GM04503 (cell line): ENCODE results near the gene CANT1.

Source experiments
- DNase-seq: peaks from one replicate; pipeline ENCODE4 v3.0.0-alpha.2; 2012; ENCODE audit warnings: low read depth

Gene CANT1

DNA sequence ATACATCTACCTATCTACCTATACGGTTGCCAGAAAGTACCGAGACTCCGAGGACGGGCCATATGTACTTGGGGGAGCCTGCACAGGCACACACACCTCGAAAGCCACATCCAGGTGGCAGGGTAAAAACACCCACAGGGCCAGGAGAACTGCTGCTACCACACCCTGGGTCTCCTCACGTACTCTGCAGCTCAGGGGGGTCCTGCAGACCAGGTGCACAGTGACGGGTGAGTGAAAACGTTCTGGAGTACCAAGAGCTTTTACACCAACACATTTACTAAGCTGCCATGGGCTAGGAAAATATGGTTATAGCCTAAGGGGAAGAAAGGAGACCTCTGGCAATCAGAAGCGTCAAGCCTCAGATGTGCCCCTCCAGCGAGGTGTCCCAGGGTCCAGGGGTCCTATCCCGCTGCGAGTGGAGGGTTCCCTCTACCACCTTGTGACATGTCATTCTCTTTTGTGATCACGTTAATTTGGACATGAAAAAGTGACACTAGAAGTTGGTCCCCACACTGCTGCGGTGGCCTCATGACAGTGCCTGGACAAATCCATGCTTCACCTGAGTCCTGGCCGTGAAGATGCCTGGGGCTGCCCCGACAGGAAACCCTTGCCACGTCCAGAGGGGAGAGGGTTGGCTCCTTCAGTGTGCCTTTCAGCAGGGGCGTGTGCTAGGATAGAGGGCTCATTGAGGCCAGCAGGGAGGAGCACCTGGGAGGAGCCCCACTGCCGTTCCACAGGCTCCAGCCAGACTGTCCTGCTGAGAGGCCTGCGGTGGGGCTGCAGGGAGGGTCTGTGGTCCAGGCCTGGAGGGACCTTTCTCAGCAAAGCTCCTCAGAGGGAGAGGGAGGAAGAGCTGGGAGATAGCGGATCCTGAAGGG lies 1.8 kb downstream of the CANT1 start:
- DNase-seq, result no peak

- DNase-seq, result no peak
Observed at GRCh38 chr17:79006794-79007503, 2.6 kb downstream of the CANT1 start.

DNA sequence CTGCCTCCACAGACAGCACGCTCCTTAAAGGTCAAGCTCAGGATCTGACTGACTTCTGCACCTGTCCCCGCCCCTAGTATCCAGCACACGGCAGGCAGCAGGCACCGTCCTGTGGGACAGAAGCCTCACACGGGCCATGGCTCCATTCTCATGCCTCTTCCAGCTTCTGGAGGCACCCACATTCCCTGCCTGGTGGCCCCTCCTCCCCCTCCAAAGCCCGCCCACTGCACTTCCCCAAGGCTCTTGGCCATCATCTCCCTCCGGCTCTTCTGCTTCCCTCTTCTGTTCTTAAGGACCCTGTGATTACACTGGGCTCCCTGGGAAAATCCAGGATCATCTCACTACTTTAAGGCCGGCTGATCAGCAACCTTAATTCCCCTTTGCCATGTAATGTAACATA lies 3.5 kb downstream of the CANT1 start:
- DNase-seq, result no peak

DNA sequence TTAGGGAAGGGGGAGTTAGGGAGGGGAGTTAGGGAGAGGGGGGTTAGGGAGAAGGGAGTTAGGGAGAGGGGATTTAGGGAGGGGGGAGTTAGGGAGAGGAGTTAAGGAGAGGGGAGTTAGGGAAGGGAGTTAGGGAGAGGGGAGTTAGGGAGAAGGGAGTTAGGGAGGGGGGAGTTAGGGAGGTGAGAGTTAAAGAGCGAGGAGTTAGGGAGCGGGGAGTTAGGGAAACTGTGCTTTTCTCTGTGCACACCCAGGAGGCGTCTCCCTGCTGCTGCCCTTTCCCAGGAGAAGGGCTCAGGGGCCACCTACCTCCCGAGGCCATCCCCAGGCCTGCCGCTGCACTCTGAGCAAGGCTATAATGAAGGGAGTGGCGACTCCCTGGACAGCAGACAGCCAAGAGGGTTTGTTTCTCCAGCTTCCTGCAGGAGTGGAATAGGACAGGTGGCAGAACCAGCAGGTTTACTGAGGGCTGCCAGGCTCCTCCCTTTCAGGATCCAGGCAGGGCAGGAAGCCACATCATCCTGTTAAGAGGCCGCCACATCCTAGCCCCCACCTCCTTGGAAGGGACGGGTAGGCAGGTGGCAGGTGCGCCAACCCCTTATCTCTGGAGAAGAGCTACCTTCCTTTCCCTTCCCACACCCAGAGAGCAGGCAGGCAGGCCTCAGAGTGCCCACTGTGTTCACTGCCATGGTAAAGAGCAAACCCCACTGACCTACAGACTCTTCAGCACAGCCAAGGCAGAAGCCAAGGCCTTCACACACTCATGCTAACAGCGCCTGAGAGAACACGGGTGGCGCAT lies 4.3 kb downstream of the CANT1 start:
- no peak for DNase-seq

- DNase-seq, result no peak
Observed at GRCh38 chr17:79003661-79004411, 5.7 kb downstream of the CANT1 start.

GRCh38 chr17:79002796-79003593 lies 6.6 kb downstream of the CANT1 start:
- no peak for DNase-seq

- no peak for DNase-seq
Observed at GRCh38 chr17:79002291-79002690, 7.3 kb downstream of the CANT1 start.

DNA sequence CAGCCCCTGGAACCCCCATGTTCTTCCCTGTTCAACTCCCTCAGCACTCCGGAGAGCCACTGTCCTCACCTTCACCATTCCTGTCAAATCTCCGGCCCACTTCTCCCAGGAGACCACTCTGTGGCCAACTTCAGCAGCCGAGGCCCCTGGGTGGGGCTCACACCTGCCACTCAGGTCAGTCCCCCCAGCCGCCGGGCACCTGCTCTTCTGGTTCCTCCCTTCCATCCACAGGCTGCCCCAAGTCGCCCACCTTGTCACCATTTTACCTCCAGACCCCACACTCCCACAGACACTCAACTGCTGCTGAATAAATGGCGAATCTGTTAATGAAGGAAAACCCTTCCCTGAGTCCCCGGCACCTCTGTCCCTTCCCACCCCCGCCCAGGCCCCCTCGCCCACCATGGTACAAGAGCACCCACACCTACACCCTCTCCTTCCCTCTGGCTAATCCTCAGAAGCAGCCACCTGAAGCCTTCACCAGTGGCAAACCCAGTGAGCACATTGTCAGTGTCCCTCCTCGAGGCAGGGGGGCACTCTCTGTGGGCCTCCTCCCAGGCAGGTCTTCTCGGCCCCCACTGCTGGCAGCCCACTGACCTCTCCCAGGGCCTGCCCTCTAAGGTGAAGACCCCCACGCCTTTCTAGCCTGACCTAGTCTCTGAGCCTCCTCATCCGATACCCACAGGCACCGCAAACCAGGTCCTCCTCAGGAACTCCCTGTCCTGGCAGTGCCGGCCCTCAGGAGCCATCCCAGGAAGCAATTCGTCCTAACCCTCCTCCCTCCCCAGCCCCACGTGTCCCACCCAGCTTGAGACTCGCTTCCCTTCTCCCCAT lies 8.2 kb downstream of the CANT1 start:
- no peak for DNase-seq

GRCh38 chr17:79000396-79001189 lies 9.0 kb downstream of the CANT1 start:
- no peak for DNase-seq

- DNase-seq, result no peak
Observed at GRCh38 chr17:78999947-79000395, 9.6 kb downstream of the CANT1 start.

DNA sequence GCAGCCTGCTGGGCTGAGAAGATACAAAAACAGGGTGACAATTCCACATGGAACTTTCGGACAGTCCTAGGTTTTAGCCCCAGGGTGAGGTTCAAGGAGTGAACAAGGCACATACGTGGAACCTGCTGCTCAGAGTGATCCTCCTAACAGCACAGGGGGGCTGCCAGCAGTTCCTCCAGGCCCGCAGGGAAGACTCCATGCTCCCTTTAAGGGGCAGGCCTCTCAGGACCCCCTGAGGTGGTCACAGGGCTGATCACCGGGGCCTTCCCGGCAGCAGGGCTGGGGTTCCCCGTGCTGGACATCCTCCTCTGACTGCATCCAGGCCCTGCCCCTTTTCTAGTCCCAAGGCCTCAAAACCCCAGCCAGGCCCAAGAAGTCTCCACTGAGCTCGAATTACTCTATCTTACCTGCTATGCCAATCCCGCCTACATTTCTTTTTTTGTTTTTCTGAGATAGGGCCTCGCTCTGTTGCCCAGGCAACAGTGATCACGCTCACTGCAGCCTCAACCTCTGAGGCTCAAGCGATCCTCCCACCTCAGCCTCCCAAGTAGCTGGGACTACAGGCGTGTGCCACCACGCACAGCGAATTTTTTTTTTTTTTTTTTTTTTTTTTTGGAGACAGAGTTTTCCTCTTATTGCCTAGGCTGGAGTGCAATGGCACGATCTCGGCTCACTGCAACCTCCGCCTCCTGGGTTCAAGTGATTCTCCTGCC lies 10.4 kb downstream of the CANT1 start:
- no peak for DNase-seq

- no peak for DNase-seq
Observed at GRCh38 chr17:78998311-78999055, 11.1 kb downstream of the CANT1 start.

- DNase-seq, result no peak
Observed at GRCh38 chr17:78997881-78998280, 11.7 kb downstream of the CANT1 start.

DNA sequence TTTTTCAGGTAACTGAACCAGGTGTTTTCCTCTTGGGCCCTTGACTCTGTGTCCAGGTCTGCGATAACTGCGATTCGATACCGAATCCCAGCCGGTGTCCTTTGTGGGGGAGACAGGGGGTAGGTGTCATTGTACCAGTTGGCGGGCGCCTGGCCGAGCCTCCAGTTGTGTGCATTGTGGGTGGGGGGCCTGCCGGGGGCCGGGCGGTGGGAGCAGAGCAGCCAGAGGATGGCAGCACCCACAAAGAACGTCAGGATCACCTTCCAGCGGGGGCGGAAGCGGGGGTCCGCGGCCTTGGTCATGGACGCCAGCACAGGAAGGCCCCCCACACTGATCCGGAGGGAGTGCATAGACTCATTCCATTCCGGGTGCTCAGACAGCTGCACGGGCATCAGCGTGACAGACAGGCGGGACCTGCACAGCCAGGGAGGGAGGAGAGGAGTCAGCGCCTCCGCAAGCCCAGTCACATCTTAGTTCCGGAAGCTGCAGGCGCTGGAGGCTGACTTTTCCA lies 12.3 kb downstream of the CANT1 start:
- DNase-seq, result no peak

DNA sequence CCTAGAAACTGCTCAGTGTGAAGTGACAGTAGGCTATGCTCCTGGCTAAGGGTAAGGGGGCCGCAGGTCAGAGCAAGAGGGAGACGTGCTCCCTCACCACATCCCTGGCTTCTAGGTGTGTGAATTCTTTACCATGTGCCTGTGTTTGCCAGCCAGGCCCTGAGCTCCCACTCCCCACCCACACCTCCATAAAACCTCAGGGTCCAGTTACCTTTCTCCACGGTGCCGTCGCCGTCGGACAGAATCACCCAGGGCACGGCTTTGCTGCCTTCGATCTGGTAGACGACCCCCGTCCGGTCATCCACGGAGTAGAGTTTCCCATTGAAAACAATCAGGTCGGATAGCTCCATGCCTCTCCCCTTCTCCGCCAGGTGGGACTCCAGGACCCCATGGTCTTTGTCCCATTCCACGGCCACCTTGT lies 12.8 kb downstream of the CANT1 start:
- DNase-seq, result no peak

DNA sequence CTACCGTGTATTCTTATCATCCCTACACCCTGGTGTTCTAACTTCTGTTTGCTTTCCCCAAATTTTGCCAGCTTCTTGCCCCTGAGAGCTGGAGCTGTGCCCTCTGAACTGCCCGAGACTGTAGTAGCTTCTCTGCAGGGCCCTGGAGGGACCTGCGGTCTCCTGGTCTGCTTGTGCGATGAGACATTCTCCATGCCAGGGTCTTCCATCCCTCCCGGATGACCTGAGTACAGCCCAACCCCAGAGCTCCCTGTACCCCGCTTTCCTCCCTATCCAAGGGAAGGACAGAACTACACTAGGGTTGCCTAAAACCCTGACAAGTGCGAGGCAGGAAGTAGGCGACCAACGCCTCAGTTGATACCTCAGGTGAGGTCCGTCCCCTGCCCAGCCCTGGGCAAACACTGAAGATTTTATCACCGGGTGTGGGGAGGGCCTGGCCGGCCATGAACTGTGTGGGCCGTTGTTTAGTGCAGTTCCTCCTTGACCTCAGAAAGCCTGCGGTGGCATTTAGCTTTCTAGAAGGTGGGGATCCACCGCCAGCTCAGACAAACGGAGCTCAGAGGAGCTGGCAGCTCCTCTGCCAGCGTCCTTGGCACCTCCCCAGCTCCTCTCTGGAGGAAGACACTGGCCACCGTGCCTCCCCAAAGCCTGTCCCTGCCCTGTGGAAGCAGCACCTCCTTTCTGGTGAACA lies 13.7 kb downstream of the CANT1 start:
- no peak for DNase-seq
